H1 (cell line): Measurements from ENCODE around the gene PFDN4. TPM values are rescaled to one million over a fixed set of nuclear protein-coding genes. Genes with fewer than 3 reads are reported as not detected.

Experiments
- CTCF ChIA-PET: fragments of 300-600 bp; sonication (Branson Sonifier 250); formaldehyde crosslinking; loops from one replicate; lab custom pipeline; 2021; ENCODE audit not compliant: partially characterized antibody; lab: Charles Lee
- POLR2A ChIA-PET: fragments of 300-600 bp; sonication (Branson Sonifier 250); formaldehyde crosslinking; loops from one replicate; lab custom pipeline; 2021; ENCODE audit warnings: inconsistent platforms; ENCODE audit not compliant: partially characterized antibody; lab: Charles Lee
- DNase-seq, 2 experiments: peaks; one replicate each; pipeline versions ENCODE4 v3.0.0 to v3.0.0-alpha.2; 2010 to 2022; ENCODE audit warnings: low spot score in 2 of 2, low read depth in 1 of 2, mixed read lengths in 1 of 2
- FAIRE-seq: peaks from 2 replicates; lab custom pipeline; 2011; peaks lifted over from hg19 to GRCh38; lab: Jason Lieb, UNC
- H2AFZ ChIP-seq: 2 replicates; pipeline ENCODE4 v1.8.1; 2012; ENCODE audit warnings: low read length, inconsistent platforms
- H2AK5ac ChIP-seq: 2 replicates; pipeline ENCODE4 v1.6.1; 2013; ENCODE audit warnings: low read depth, low read length
- H2BK120ac ChIP-seq: replicated peaks from 2 replicates; pipeline ENCODE3; 2013; ENCODE audit warnings: low read depth, low read length, inconsistent platforms
- H2BK12ac ChIP-seq: 2 replicates; pipeline ENCODE4 v1.6.1; 2013; ENCODE audit warnings: low read depth, low read length
- H2BK15ac ChIP-seq: 2 replicates; pipeline ENCODE4 v1.6.1; 2013; ENCODE audit warnings: low read length
- H2BK20ac ChIP-seq: 2 replicates; pipeline ENCODE4 v1.6.1; 2013; ENCODE audit warnings: low read length
- H2BK5ac ChIP-seq: 2 replicates; pipeline ENCODE4 v1.6.1; 2013; ENCODE audit warnings: low read depth, low read length
- H3K14ac ChIP-seq: 2 replicates; pipeline ENCODE4 v1.6.1; 2013; ENCODE audit warnings: inconsistent platforms; ENCODE audit not compliant: insufficient read length
- H3K18ac ChIP-seq: 2 replicates; pipeline ENCODE4 v1.6.1; 2013; ENCODE audit warnings: low read length; ENCODE audit errors: extremely low read depth
- H3K23ac ChIP-seq: 2 replicates; pipeline ENCODE4 v1.6.1; 2013; ENCODE audit warnings: inconsistent platforms; ENCODE audit not compliant: insufficient read length
- H3K23me2 ChIP-seq: 2 replicates; pipeline ENCODE4 v1.6.1; 2013; ENCODE audit warnings: low read depth, low read length
- H3K27ac ChIP-seq: 2 replicates; pipeline ENCODE4 v1.6.1; 2011; ENCODE audit warnings: low read depth, low read length, inconsistent platforms
- H3K27me3 ChIP-seq, 4 experiments: replicated peaks in 1 of 4; 1 replicate in 1 of 4; 2 replicates in 3 of 4; pipeline versions ENCODE4 v1.6.1 to v1.8.1; 2011 to 2013; ENCODE audit warnings: low read length in 3 of 4, mild to moderate bottlenecking in 3 of 4, inconsistent platforms in 2 of 4, mixed read lengths in 2 of 4, moderate library complexity in 1 of 4; ENCODE audit not compliant: control insufficient read depth in 3 of 4, insufficient read depth in 3 of 4; ENCODE audit errors: extremely low read depth in 1 of 4
- H3K36me3 ChIP-seq, 4 experiments: 2 replicates each; pipeline versions ENCODE4 v1.6.1 to v1.8.1; 2011 to 2013; ENCODE audit warnings: mild to moderate bottlenecking in 4 of 4, low read length in 3 of 4, moderate library complexity in 2 of 4, control low read depth in 1 of 4, inconsistent platforms in 1 of 4; ENCODE audit not compliant: insufficient read depth in 4 of 4, control insufficient read depth in 2 of 4
- H3K4ac ChIP-seq: replicated peaks from 2 replicates; pipeline ENCODE3; 2013; ENCODE audit warnings: low read length, low read depth, mixed read lengths, inconsistent platforms; ENCODE audit not compliant: insufficient read length
- H3K4me1 ChIP-seq, 4 experiments: replicated peaks in 1 of 4; 1 replicate in 1 of 4; 2 replicates in 3 of 4; pipeline versions ENCODE4 v1.6.1 to v1.8.1; 2011 to 2013; ENCODE audit warnings: low read length in 3 of 4, inconsistent platforms in 2 of 4, mixed read lengths in 1 of 4; ENCODE audit not compliant: insufficient read depth in 4 of 4, control insufficient read depth in 3 of 4
- H3K4me2 ChIP-seq, 2 experiments: 2 replicates each; pipeline versions ENCODE4 v1.6.1 to v1.8.1; 2011 to 2013; ENCODE audit warnings: low read depth in 2 of 2, low read length in 2 of 2, control low read depth in 1 of 2, inconsistent platforms in 1 of 2, mild to moderate bottlenecking in 1 of 2; ENCODE audit not compliant: insufficient read depth in 1 of 2
- H3K4me3 ChIP-seq, 4 experiments: fragments of 200-600, 300-600 bp in 1 of 4; sonication (generic), shearing (Covaris generic), sonication (Bioruptor Twin) in 1 of 4; 2 replicates each; pipeline versions ENCODE4 v1.5.1 to v1.8.1; 2011 to 2016; ENCODE audit warnings: low read length in 4 of 4, low read depth in 3 of 4, control low read depth in 2 of 4, inconsistent platforms in 2 of 4, mild to moderate bottlenecking in 2 of 4, mixed read lengths in 1 of 4, moderate library complexity in 1 of 4; ENCODE audit not compliant: insufficient read depth in 2 of 4; ENCODE audit errors: extremely low read depth in 1 of 4
- H3K56ac ChIP-seq: replicated peaks from 2 replicates; pipeline ENCODE3; 2013; ENCODE audit warnings: low read depth, mild to moderate bottlenecking, mixed read lengths, low read length, inconsistent platforms; ENCODE audit not compliant: insufficient read length
- H3K79me1 ChIP-seq: 2 replicates; pipeline ENCODE4 v1.6.1; 2013; ENCODE audit warnings: low read depth, low read length, control low read depth
- H3K79me2 ChIP-seq, 2 experiments: 2 replicates each; pipeline versions ENCODE4 v1.6.1 to v1.8.1; 2012 to 2013; ENCODE audit warnings: low read length in 2 of 2, mild to moderate bottlenecking in 2 of 2, inconsistent platforms in 1 of 2; ENCODE audit not compliant: insufficient read depth in 2 of 2, control insufficient read depth in 1 of 2
- H3K9ac ChIP-seq, 4 experiments: replicated peaks in 1 of 4; 1 replicate in 1 of 4; 2 replicates in 3 of 4; pipeline versions ENCODE4 v1.6.1 to v1.8.1; 2011 to 2013; ENCODE audit warnings: low read depth in 3 of 4, low read length in 3 of 4, control low read depth in 2 of 4, mild to moderate bottlenecking in 2 of 4, moderate library complexity in 2 of 4, inconsistent platforms in 1 of 4; ENCODE audit errors: extremely low read depth in 1 of 4
- H3K9me3 ChIP-seq, 2 experiments: 2 replicates each; pipeline versions ENCODE4 v1.6.1 to v1.8.1; 2012 to 2013; ENCODE audit warnings: mild to moderate bottlenecking in 2 of 2, moderate library complexity in 2 of 2, control low read depth in 1 of 2, inconsistent platforms in 1 of 2, low read depth in 1 of 2, low read length in 1 of 2, mixed read lengths in 1 of 2; ENCODE audit not compliant: insufficient read depth in 2 of 2
- H4K20me1 ChIP-seq, 2 experiments: replicated peaks in 1 of 2; 2 replicates each; pipeline versions ENCODE3 to v1.8.1; 2011 to 2013; ENCODE audit warnings: inconsistent platforms in 2 of 2, low read length in 2 of 2, mild to moderate bottlenecking in 1 of 2; ENCODE audit not compliant: insufficient read depth in 2 of 2, control insufficient read depth in 1 of 2
- H4K5ac ChIP-seq: 2 replicates; pipeline ENCODE4 v1.6.1; 2013; ENCODE audit warnings: low read length, low read depth, mixed read lengths, inconsistent platforms; ENCODE audit not compliant: insufficient read length
- H4K8ac ChIP-seq: 2 replicates; pipeline ENCODE4 v1.8.0; 2013; ENCODE audit warnings: mild to moderate bottlenecking, moderate library complexity, low read length, inconsistent platforms; ENCODE audit not compliant: insufficient read depth; ENCODE audit errors: extremely low read depth
- H4K91ac ChIP-seq: replicated peaks from 2 replicates; pipeline ENCODE3; 2013; ENCODE audit warnings: low read length, mixed read lengths, inconsistent platforms; ENCODE audit not compliant: insufficient read length
- WGBS, 2 experiments: shearing (Covaris generic) in 1 of 2; methylation state at CpG; one replicate each; pipeline versions ENCODE4 v1.1.6 to v1.1.7; 2013 to 2015; ENCODE audit warnings: low lambda C conversion rate in 2 of 2, mixed read lengths in 2 of 2, inconsistent platforms in 1 of 2, low coverage in 1 of 2, missing lambda C conversion rate in 1 of 2; ENCODE audit not compliant: insufficient replicate concordance in 2 of 2, insufficient coverage in 1 of 2, insufficient read length in 1 of 2; ENCODE audit errors: extremely low coverage in 1 of 2, missing lambda C conversion rate in 1 of 2; 5-methylcytosine and 5-hydroxymethylcytosine counted together
- polyA plus RNA-seq, 7 experiments: library from polyadenylated mRNA; depleted of rRNA in 3 of 7; stranded (reverse) in 5 of 7; unstranded in 2 of 7; fragments of >200 nt in 5 of 7; fragments of 200-250 nt in 2 of 7; gene quantifications; 1 replicate in 5 of 7; 2 replicates in 1 of 7; 4 replicates in 1 of 7; pipeline versions ENCODE4 v1.2.1 to v1.2.3, GENCODE V29; 2011 to 2013; ENCODE audit warnings: missing spikeins in 2 of 7, mixed read lengths in 2 of 7
- total RNA-seq: library from RNA; stranded (reverse); fragmentation: NEBNext Ultra II Directional; extraction: Animal tissue kit (Norgen Biotek cat#: 25700); gene quantifications from 2 replicates; pipeline ENCODE4 v1.2.1, GENCODE V29; 2021
- TF ChIP-seq, protein P1 (sequence below): IDR thresholded peaks from 2 replicates; pipeline ENCODE4 v1.6.1; 2012; ENCODE audit warnings: inconsistent platforms

PFDN4 gene
- total and polyA plus RNA-seq, 2 of the 8 experiments (the other 6 are each of a cell fraction or from before 2014, with no cell fraction given): 41.9 to 96.8 TPM

DNA sequence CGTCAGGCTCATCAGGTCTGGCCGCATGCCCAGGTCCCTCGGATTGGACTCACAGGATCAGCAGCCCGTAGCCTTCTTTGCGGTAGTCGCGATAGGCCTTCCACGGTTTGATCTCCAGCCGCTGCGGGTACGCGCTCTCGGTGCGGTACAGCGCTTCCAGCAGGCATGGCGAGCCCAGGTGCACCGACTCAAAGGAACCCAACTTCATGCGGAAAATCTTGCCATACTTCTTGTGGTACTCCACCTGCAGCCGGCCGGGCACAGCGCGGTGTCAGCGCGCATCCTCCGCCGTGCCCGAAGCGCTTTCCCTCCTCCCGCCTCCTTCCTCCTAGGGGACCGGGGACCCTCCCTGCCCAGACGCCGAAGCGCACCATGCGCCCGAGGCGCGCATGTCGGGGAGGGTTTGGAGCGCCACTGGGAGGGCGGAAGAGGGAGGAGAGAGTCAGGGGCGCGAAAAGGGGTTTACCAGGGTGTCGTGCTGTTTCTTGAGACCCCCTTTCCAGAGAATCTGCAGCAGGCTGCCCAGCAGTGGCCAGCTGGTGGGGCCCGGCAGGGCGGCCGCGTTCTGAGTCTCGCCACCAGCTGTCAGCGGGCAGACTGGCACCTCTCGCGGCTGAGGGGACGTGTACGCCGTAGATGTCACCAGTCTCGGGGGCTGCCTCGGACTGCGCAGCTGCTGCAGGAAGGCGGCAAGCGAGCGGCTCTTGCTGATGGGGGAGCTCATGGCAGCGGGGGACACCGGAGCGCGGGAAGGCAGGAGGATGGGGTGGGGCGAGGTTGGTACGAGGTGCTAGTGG, 34.8 kb upstream of the PFDN4 start:
- no peak overlapping the region; a peak in 1 of 7 replicates for H3K9ac ChIP-seq
- no peaks in the 10 kb centered on the region for H3K36me3 ChIP-seq
- H4K5ac ChIP-seq: no peak overlapping the region
- no peaks in the 10 kb centered on the region for H3K9me3 ChIP-seq
- H2AK5ac ChIP-seq: no peak overlapping the region
- no peaks in the 10 kb centered on the region for H3K79me1 ChIP-seq
- no peaks in the 10 kb centered on the region for H3K79me2 ChIP-seq
- ChIA-PET POLR2A (interaction anchor here (0.7 kb wide), 1 partner anchor 14 kb away, joined by 3 read pairs; no protein-coding TSS in a partner anchor), CTCF (interaction anchor here (0.8 to 1.9 kb wide), 6 partner anchors 35 to 473 kb away, joined by 3 to 5 read pairs (median 3); partner anchors contain the start of gene PFDN4)
- 4% methylated on average over 49 of the region's 66 CpGs; no CpG with 5 or more reads in 1 of the 2 experiments for WGBS, 2 experiments
- H2BK15ac ChIP-seq: no peak overlapping the region
- peaks cover 32 to 55% (median 52%) of the 10 kb centered on the region in 4 experiments for H3K27me3 ChIP-seq
- H4K91ac ChIP-seq: no peak overlapping the region
- peak overlapping the region; percentile 51 to 81 for H3K4me2 ChIP-seq
- no peak for FAIRE-seq
- DNase-seq: peak in 1 of 2 experiments; percentile 79
- H4K8ac ChIP-seq: no peak overlapping the region
- H3K27ac ChIP-seq: no peak overlapping the region
- H3K18ac ChIP-seq: no peak overlapping the region
- no peak overlapping the region; the same call in 1 of the 2 replicates for H2BK20ac ChIP-seq
- H2BK5ac ChIP-seq: no peak overlapping the region
- no peak overlapping the region for H3K23ac ChIP-seq
- H3K14ac ChIP-seq: no peak overlapping the region
- 0 out of 2 replicates have a peak overlapping the region, but pooled peaks have one; percentile 72 for H2BK12ac ChIP-seq
- H3K4me1 ChIP-seq: peaks cover 4 to 16% (median 9%) of the 10 kb centered on the region in 4 experiments; a peak in 6 of 7 replicates
- H3K23me2 ChIP-seq: peaks cover 14% of the 10 kb centered on the region
- peaks cover 0 to 3% of the 10 kb centered on the region in 2 experiments for H4K20me1 ChIP-seq
- no peak overlapping the region for H3K4ac ChIP-seq
- peak overlapping the region; percentile 31 for H2AFZ ChIP-seq
- no peak overlapping the region for H2BK120ac ChIP-seq
- H3K56ac ChIP-seq: no peak overlapping the region
- H3K4me3 ChIP-seq: peak overlapping the region; percentile 1 to 58 (median 44); a peak in 7 of 8 replicates
- TF ChIP-seq, protein P1, sequence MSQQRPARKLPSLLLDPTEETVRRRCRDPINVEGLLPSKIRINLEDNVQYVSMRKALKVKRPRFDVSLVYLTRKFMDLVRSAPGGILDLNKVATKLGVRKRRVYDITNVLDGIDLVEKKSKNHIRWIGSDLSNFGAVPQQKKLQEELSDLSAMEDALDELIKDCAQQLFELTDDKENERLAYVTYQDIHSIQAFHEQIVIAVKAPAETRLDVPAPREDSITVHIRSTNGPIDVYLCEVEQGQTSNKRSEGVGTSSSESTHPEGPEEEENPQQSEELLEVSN: peak; percentile 95
